ENCODE data around the gene ACYP2. TPM values are rescaled to one million over a fixed set of nuclear protein-coding genes. Genes with fewer than 3 reads are reported as not detected.

ACYP2 gene
- total RNA-seq, 6 donors from 2014 or later = 8.9 to 15.7 (median 14.8) TPM

DNA sequence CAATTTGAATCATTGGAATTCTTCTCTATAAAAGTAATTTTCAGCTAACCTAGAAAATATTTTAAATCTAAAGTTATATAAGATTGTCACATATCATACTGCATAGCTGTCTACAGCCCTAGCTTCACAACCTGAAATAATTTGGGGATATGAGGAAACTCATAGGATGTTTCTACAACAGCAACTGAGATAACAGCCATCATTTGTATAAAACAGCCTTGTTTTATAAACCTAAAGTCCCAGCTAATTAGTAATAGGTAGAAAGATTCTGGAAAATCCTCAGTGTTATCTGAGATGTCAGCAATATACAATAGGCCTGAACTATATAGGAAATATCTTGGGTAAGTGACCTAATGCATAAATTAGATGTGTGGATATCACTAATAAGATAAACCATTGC lies 188.2 kb downstream of the ACYP2 start:
- no peaks in the 10 kb centered on the region for H3K36me3 ChIP-seq
- H3K27me3 ChIP-seq = no peaks in the 10 kb centered on the region
- no peaks in the 10 kb centered on the region for H3K4me1 ChIP-seq
- TF ChIP-seq POLR2A (IDR thresholded peaks at IDR 0.05) = no peak
- TF ChIP-seq EP300 (IDR thresholded peaks at IDR 0.05) = no peak
- no peak for TF ChIP-seq POLR2AphosphoS5 (IDR thresholded peaks at IDR 0.05)
- TF ChIP-seq, protein P1, sequence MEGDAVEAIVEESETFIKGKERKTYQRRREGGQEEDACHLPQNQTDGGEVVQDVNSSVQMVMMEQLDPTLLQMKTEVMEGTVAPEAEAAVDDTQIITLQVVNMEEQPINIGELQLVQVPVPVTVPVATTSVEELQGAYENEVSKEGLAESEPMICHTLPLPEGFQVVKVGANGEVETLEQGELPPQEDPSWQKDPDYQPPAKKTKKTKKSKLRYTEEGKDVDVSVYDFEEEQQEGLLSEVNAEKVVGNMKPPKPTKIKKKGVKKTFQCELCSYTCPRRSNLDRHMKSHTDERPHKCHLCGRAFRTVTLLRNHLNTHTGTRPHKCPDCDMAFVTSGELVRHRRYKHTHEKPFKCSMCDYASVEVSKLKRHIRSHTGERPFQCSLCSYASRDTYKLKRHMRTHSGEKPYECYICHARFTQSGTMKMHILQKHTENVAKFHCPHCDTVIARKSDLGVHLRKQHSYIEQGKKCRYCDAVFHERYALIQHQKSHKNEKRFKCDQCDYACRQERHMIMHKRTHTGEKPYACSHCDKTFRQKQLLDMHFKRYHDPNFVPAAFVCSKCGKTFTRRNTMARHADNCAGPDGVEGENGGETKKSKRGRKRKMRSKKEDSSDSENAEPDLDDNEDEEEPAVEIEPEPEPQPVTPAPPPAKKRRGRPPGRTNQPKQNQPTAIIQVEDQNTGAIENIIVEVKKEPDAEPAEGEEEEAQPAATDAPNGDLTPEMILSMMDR (IDR thresholded peaks at IDR 0.05) = no peak
- ATAC-seq (ENCODE audit: low FRiP score in 2 of 2) (no peak), DNase-seq (no peak)
- H3K9me3 ChIP-seq = no peaks in the 10 kb centered on the region
- no peak overlapping the region for H3K4me3 ChIP-seq
- no peak overlapping the region for H3K27ac ChIP-seq

DNA sequence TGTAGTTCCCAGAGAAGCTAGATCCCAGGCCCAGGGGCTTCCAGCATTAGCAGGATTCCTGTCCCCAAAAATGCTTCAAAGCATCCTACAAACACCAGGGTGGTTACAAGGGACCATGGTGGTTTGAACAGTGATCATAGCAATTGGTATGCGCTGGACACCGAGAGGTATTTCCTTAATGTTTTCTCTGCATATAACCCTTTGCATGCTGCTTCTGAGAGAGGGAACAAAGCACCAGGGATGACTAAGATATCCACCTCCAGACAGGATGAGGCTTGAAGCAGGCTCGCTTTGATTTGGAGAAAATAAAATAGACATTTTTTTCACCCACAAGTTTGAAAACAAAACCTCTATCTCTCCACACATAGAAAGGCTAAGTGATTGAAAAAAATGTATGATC lies 191.1 kb downstream of the ACYP2 start:
- Histone ChIP-seq H3K9me3 (no peaks in the 10 kb centered on the region), H3K27me3 (no peaks in the 10 kb centered on the region), H3K27ac (no peak overlapping the region), H3K36me3 (no peaks in the 10 kb centered on the region), H3K4me3 (no peak overlapping the region), H3K4me1 (no peaks in the 10 kb centered on the region)
- TF ChIP-seq EP300 (IDR thresholded peaks at IDR 0.05) (no peak), POLR2A (IDR thresholded peaks at IDR 0.05) (no peak), POLR2AphosphoS5 (IDR thresholded peaks at IDR 0.05) (no peak)
- TF ChIP-seq, protein P1 (IDR thresholded peaks at IDR 0.05) = no peak
- ATAC-seq (ENCODE audit: low FRiP score in 2 of 2) = no peak
- no peak for DNase-seq
- 86% methylated on average over 3 of the region's 3 CpGs for WGBS, 2 donors

DNA sequence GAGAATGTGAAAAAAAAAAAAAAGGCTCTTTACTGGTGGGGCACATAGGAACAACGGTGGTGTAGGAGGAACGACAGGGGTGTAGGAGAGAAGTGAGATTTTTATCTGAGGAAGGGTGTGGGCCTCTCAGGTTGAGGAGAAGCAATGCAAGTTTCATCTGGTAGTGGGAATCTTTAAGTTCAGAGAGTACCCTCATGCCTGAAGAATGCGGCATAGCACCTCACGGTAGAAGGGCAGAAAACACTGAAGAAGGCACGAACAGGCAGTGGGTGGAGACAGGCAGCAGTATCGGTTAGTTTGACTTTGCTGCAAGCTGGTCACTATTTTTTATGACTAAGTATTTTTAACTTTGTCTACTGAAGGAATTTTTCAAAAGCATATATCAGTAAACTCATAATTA lies 192.8 kb downstream of the ACYP2 start:
- WGBS, 2 donors = 84 to 89% methylated on average over 6 of the region's 6 CpGs
- DNase-seq (no peak), ATAC-seq (ENCODE audit: low FRiP score in 2 of 2) (no peak)
- no peaks in the 10 kb centered on the region for H3K4me1 ChIP-seq
- TF ChIP-seq EP300 (IDR thresholded peaks at IDR 0.05) = no peak
- no peak for TF ChIP-seq POLR2A (IDR thresholded peaks at IDR 0.05)
- TF ChIP-seq POLR2AphosphoS5 (IDR thresholded peaks at IDR 0.05) = no peak
- TF ChIP-seq, protein P1 (IDR thresholded peaks at IDR 0.05) = no peak
- no peaks in the 10 kb centered on the region for H3K36me3 ChIP-seq
- no peak overlapping the region for H3K27ac ChIP-seq
- H3K9me3 ChIP-seq = no peaks in the 10 kb centered on the region
- H3K27me3 ChIP-seq = no peaks in the 10 kb centered on the region
- no peak overlapping the region for H3K4me3 ChIP-seq

DNA sequence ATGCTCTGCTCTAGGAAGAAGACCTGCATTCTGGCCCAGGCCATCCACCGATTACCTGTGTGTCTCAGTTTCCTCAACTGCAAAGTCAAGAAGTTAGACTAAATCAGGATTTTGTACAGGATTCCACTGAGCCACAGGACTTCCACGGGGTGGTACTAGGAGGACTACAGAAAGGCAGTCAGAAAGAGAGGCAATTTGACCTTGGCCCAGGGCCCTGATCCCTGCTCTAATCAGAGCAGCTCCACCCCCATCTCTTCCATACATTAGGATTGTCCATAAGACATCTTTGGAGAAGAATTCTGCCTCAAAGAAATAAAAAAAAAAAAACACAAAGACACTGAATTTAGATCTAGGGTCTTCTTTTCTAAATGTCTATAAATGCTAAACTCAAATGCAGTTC lies 193.4 kb downstream of the ACYP2 start:
- H3K36me3 ChIP-seq = no peaks in the 10 kb centered on the region
- no peak overlapping the region for H3K4me3 ChIP-seq
- no peaks in the 10 kb centered on the region for H3K27me3 ChIP-seq
- no peak for DNase-seq
- no peaks in the 10 kb centered on the region for H3K4me1 ChIP-seq
- 86 to 89% methylated on average over 1 to 2 of the region's 2 CpGs for WGBS, 2 donors
- TF ChIP-seq EP300 (IDR thresholded peaks at IDR 0.05) (no peak), POLR2AphosphoS5 (IDR thresholded peaks at IDR 0.05) (no peak), POLR2A (IDR thresholded peaks at IDR 0.05) (no peak)
- TF ChIP-seq, protein P1 (IDR thresholded peaks at IDR 0.05) = no peak
- no peak overlapping the region for H3K27ac ChIP-seq
- H3K9me3 ChIP-seq = no peaks in the 10 kb centered on the region
- ATAC-seq (ENCODE audit: low FRiP score in 2 of 2) = no peak

DNA sequence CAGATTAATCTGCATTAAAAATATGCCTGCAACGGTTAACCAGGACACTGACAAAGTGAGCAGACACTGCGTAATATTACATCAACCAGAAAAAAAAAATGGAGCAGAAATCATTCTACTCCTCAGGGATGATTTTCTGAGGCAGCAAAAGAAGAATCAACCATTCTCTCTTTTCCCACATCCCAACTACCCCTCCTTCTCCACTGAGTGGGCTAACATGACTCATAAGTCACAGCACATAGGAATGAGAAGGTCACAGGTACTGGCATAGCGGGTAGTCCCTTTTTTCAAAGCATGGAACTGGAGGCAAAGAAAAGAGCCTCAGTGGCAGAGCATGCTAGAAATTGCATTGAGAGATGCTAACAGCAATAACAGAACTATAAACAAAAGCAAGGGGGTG lies 194.9 kb downstream of the ACYP2 start:
- 94 to 96% methylated on average over 3 of the region's 3 CpGs for WGBS, 2 donors
- Histone ChIP-seq H3K4me3 (no peak overlapping the region), H3K36me3 (no peaks in the 10 kb centered on the region), H3K9me3 (no peaks in the 10 kb centered on the region), H3K27ac (no peak overlapping the region), H3K4me1 (no peaks in the 10 kb centered on the region), H3K27me3 (no peaks in the 10 kb centered on the region)
- no peak for TF ChIP-seq POLR2AphosphoS5 (IDR thresholded peaks at IDR 0.05)
- TF ChIP-seq EP300 (IDR thresholded peaks at IDR 0.05) = no peak
- TF ChIP-seq, protein P1 (IDR thresholded peaks at IDR 0.05) = no peak
- DNase-seq = no peak
- ATAC-seq (ENCODE audit: low FRiP score in 2 of 2) = no peak
